AG10803 (cell line): ENCODE results near the gene NAA38.
A peak's percentile ranks its signal among the peaks of the same experiment; 100 is the strongest.

Experiments used
- DNase-seq: peaks from one replicate; pipeline ENCODE4 v3.0.0; 2010; ENCODE audit warnings: low read depth
- H3K4me3 ChIP-seq: 2 replicates; pipeline ENCODE4 v1.5.1; 2011; ENCODE audit warnings: mild to moderate bottlenecking, low read length, control low read depth
- TF ChIP-seq, protein P1 (sequence below): conservative IDR thresholded peaks from 2 replicates; pipeline ENCODE4 v1.5.1; 2011; ENCODE audit warnings: mild to moderate bottlenecking, low read length, control low read depth, inconsistent platforms

Gene NAA38

GRCh38 chr17:7856811-7857712, at the start of gene NAA38:
TSS of gene NAA38 (minus strand) at chr17:7857559. CDS start at chr17:7857463, 96 bp downstream.
- TF ChIP-seq, protein P1, sequence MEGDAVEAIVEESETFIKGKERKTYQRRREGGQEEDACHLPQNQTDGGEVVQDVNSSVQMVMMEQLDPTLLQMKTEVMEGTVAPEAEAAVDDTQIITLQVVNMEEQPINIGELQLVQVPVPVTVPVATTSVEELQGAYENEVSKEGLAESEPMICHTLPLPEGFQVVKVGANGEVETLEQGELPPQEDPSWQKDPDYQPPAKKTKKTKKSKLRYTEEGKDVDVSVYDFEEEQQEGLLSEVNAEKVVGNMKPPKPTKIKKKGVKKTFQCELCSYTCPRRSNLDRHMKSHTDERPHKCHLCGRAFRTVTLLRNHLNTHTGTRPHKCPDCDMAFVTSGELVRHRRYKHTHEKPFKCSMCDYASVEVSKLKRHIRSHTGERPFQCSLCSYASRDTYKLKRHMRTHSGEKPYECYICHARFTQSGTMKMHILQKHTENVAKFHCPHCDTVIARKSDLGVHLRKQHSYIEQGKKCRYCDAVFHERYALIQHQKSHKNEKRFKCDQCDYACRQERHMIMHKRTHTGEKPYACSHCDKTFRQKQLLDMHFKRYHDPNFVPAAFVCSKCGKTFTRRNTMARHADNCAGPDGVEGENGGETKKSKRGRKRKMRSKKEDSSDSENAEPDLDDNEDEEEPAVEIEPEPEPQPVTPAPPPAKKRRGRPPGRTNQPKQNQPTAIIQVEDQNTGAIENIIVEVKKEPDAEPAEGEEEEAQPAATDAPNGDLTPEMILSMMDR, result peak; percentile 43
- H3K4me3 ChIP-seq, result peak within 1 kb of the TSS; percentile 91
- peak; percentile 100 for DNase-seq

- no peak for DNase-seq
- H3K4me3 ChIP-seq, result no peak overlapping the region
- TF ChIP-seq, protein P1, result no peak
Observed at GRCh38 chr17:7903154-7904103, 46.1 kb upstream of the NAA38 start.

DNA sequence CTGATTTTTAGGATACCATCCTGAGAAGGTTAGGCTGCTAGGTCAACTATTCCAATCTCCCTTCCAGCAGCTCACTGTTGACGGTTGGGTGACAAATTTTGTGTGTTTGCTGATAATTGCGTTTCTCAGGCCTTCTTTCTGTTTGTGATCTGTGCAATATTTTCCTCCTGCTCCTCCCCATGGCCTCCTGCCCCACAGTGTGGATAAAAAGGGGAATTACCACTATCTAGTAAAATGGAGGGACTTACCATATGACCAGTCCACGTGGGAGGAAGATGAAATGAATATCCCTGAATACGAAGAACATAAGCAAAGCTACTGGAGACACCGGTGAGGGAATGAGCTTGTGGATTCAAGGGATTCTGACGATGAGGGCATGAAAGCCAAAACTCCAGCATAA, 40.4 kb upstream of the NAA38 start:
- no peak overlapping the region for H3K4me3 ChIP-seq
- TF ChIP-seq, protein P1, result peak; percentile 59
- peak; percentile 66 for DNase-seq

- no peak for DNase-seq
- TF ChIP-seq, protein P1, result no peak
- H3K4me3 ChIP-seq, result no peak overlapping the region
Observed at GRCh38 chr17:7897090-7897489, 39.7 kb upstream of the NAA38 start.

GRCh38 chr17:7894866-7895265, 37.5 kb upstream of the NAA38 start:
- DNase-seq, result no peak
- H3K4me3 ChIP-seq, result no peak overlapping the region
- TF ChIP-seq, protein P1, result no peak

GRCh38 chr17:7894226-7894625, 36.9 kb upstream of the NAA38 start:
- TF ChIP-seq, protein P1, result no peak
- no peak overlapping the region for H3K4me3 ChIP-seq
- no peak for DNase-seq
